Stimulated activated naive CD8-positive, alpha-beta T cell treated with anti-CD3 and anti-CD28 coated beads, Interleukin-15, Interleukin-2, amounts not matched to agents 100 ng/mL and 50 ng/mL, for 24 hours (primary cell): ENCODE results near the gene TAF5L.

Experiments
- H3K27ac Mint-ChIP-seq: one replicate; pipeline ENCODE4 v1.8.0; 2021; ENCODE audit warnings: mild to moderate bottlenecking, mixed read lengths
- H3K27me3 Mint-ChIP-seq: one replicate; pipeline ENCODE4 v1.8.0; 2021; ENCODE audit warnings: mixed read lengths
- H3K36me3 Mint-ChIP-seq: one replicate; pipeline ENCODE4 v1.8.0; 2021; ENCODE audit warnings: low read depth, mixed read lengths
- H3K4me1 Mint-ChIP-seq: one replicate; pipeline ENCODE4 v1.8.0; 2021; ENCODE audit warnings: low read depth, mixed read lengths
- H3K4me3 Mint-ChIP-seq: one replicate; pipeline ENCODE4 v1.8.0; 2021; ENCODE audit warnings: mild to moderate bottlenecking, mixed read lengths
- H3K9me3 Mint-ChIP-seq: one replicate; pipeline ENCODE4 v1.8.0; 2021; ENCODE audit warnings: mixed read lengths

The TAF5L gene

DNA sequence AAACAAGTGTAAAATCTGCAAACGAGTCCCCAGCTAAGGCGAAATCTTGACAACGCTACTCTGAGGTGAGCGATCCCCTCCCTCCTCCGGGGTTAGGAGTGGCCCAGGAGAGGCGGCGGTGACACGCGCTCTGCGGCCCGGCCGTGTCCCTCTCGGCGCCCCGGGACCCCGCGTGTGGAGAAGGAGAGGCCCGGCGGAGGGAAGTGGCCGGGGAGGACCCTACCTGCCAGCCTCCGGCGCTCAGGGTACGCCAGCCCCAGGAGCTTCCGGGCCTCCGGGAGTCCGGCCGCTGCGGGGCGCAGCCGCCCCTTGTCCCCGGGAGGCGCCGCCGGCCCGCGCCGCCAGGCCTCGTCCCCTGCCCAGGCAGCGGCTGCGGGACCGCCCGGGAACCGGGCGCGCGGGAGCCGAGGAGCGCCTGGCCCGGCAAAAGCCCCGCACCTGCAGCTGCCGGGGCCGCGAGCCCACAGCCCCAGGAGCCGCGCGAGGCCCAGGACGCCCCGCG is 68.0 kb downstream of the TAF5L start:
- no peaks in the 10 kb centered on the region for H3K9me3 Mint-ChIP-seq
- H3K27me3 Mint-ChIP-seq = no peaks in the 10 kb centered on the region
- peak overlapping the region; percentile 70 for H3K27ac Mint-ChIP-seq
- H3K4me1 Mint-ChIP-seq = peaks cover 43% of the 10 kb centered on the region
- H3K36me3 Mint-ChIP-seq = peaks cover 8% of the 10 kb centered on the region
- peak overlapping the region; percentile 92 for H3K4me3 Mint-ChIP-seq

DNA sequence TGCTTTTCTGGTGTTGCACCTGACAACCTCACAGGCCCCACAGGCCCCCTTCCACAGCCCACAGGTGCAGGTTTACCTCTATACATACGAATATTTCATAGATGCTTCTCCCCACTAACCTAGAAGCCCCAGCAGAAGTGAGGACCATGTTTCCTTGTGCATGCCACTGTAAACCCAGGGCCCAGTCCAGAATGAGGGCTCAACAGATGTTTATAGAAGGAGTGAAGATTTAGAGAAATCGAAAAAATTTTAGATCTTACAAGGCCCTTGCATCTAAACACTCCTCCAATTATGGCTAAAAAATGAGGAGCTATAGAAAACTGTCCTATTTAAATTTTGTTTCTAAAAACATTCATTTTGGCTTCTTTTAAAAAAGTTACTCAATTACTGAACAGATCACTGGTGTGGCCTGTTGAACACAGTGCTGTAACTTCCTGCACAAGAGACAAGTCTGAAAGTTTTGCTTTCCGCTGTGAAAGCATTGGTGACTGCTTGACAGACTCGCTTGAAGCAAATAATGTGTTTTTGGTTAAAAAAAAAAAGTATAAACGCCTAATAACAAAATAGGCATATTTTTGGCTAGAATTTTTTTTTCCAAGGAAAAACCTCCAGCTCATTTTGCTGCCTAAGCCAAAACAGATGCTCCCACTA is 68.6 kb downstream of the TAF5L start:
- Mint-ChIP-seq H3K9me3 (no peaks in the 10 kb centered on the region), H3K27me3 (no peaks in the 10 kb centered on the region), H3K4me3 (peak overlapping the region; percentile 92), H3K27ac (peak overlapping the region; percentile 70), H3K36me3 (peaks cover 8% of the 10 kb centered on the region), H3K4me1 (peaks cover 44% of the 10 kb centered on the region)

DNA sequence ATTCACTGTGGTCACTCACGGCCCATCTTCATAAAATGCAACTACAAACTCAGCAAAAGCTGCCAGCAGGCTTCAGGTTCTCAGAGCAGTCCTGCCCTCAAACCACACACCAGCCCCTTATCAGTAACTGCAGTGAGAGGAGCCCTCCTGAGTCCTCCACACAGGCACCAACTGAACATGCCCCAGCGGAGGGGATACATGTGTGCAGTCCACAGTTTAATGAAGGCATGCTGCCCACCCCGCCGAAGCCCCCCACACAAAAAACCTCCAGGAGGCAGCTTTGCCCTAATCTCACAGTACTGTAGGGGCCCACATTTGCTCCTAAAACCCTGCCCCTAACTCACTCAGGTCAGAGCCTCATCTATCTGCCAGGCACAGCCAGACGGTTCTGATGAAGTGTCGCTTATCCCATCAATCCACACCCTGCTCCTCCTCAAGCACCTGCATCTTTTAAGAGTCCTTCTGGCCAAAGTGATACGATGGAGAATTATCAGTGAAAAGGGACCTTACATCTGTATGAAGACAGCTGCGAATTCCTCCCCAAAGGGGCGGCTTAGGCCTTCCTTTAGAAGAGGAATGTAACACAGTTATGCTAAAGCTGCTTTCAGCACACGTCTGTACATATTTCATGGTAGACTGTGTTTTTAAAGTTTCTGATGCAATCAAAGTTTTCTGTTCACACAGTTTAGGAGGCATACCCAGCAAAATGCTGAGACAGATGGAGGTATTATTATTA is 70.9 kb downstream of the TAF5L start:
- Mint-ChIP-seq H3K27me3 (no peaks in the 10 kb centered on the region), H3K4me3 (no peak overlapping the region), H3K4me1 (peaks cover 54% of the 10 kb centered on the region), H3K27ac (no peak overlapping the region), H3K9me3 (no peaks in the 10 kb centered on the region), H3K36me3 (peaks cover 12% of the 10 kb centered on the region)

DNA sequence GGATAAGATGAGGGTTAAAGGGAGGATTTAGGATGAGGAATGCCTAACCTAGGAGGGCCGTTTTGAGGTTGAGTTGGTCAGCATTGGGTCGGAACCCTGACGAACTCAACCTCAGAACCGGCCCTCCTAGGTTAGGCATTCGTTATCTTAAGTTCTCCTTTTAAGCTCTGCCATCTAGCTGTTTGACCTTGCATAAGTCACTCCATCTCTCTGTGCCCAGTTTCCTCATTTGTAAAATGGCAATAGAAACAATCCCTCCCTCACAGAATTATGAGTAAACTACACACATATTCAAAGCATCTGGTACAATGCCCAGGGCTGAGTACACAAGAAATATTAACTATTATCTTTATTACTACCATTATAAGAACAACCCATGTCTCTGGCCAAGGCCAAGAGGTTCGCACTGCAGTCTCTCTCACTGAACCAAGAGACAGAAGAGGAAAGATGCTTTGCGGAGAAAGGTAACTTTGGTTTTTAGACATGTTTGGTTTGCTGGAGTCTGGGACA is 72.2 kb downstream of the TAF5L start:
- H3K36me3 Mint-ChIP-seq = peaks cover 15% of the 10 kb centered on the region
- H3K9me3 Mint-ChIP-seq = no peaks in the 10 kb centered on the region
- H3K4me1 Mint-ChIP-seq = peaks cover 45% of the 10 kb centered on the region
- no peaks in the 10 kb centered on the region for H3K27me3 Mint-ChIP-seq
- H3K27ac Mint-ChIP-seq = no peak overlapping the region
- H3K4me3 Mint-ChIP-seq = no peak overlapping the region

DNA sequence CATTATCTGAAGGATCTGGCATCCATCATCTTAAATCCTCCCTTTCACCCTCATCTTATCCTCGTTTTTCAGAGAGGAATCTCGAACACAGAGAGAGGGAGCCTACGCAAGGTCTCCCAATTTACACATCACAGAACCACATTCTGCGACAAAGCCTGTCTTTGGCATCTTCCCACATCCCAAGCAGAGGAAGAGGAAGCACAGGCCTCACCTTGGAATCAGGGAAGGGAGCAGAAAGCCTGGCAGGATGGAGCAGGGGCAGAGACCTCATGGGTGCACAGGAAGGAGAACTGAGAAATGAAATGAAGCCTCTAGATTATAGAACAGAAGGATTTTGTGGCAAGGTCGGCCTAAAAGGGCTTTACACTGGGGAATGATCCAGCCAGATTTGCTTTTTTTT is 73.2 kb downstream of the TAF5L start:
- Mint-ChIP-seq H3K27ac (peak overlapping the region; percentile 58), H3K4me1 (peaks cover 45% of the 10 kb centered on the region), H3K27me3 (no peaks in the 10 kb centered on the region), H3K36me3 (peaks cover 20% of the 10 kb centered on the region), H3K9me3 (no peaks in the 10 kb centered on the region), H3K4me3 (no peak overlapping the region)

DNA sequence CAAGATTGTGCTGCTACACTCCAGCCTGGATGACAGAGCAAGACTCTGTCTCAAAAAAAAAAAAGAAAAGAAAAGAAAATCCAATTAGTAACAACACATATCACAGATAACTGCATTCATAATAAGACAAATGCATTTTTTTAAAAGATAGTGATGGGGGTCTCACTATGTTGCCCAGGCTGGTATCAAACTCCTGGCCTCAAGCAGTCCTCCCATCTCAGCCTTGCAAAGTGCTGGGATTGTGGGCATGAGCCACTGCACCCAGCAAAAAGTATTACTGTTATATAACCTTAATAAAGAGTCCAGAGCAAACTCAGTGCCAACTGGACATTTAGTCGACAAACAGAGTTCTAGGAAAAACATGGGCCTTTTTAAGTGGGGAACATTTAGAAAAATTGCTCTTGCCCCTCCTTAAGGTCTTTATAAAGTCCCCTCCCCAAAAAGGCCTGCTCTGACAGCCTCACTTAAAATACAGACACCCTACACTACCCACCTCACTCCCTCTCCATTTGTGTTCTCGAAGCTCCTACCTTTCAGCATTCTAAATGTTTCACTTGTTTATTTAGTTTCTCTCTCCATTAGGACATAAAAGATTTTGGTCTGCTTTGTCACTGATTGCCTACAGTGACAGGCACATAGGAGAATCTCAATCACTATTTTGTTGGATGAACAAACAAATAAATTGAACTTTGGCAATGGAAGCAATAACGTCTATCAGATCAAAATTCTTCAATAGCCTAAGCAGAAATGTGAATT is 74.9 kb downstream of the TAF5L start:
- H3K36me3 Mint-ChIP-seq = peaks cover 29% of the 10 kb centered on the region
- H3K27me3 Mint-ChIP-seq = no peaks in the 10 kb centered on the region
- H3K4me1 Mint-ChIP-seq = peaks cover 27% of the 10 kb centered on the region
- H3K4me3 Mint-ChIP-seq = no peak overlapping the region
- no peak overlapping the region for H3K27ac Mint-ChIP-seq
- no peaks in the 10 kb centered on the region for H3K9me3 Mint-ChIP-seq

DNA sequence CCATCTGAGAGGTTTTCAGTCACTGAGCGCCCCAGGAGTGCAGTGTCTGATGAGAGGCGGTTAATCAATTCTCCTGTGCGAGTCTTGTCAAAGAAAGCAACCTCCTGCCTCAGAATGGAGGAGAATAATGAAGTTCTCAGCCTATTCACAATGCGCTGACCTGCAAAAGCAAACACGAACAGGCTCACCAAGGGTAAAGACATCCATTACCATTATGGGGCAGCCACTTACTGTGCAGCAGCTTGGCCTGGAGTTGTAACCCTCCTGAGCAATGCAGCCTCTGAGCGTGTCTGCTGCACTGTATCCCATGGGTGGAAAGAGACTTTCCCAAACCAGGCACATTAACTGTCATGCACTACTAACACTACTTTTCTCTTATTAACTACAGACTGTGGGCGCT is 78.4 kb downstream of the TAF5L start:
- H3K36me3 Mint-ChIP-seq = peaks cover 52% of the 10 kb centered on the region
- H3K9me3 Mint-ChIP-seq = no peaks in the 10 kb centered on the region
- H3K4me3 Mint-ChIP-seq = no peak overlapping the region
- no peaks in the 10 kb centered on the region for H3K27me3 Mint-ChIP-seq
- H3K4me1 Mint-ChIP-seq = peaks cover 32% of the 10 kb centered on the region
- H3K27ac Mint-ChIP-seq = no peak overlapping the region

DNA sequence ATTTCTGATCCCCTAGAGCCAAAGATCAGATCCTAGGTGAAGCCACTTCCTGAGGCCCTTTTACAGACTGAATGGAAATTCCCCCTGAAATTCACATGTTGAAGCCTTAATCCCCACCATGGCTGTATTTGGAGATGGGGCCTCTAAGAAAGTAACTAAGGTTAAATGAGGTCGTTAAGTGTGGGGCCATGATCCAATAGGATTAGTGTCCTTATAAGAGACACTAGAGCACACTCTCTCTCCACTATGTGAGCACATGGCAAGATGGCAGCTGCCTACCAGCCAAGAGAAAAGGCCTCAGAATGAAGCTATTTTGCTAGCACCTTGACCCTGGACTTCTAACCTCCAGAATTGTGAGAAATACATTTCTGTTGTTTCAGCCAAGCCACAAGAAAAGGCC is 81.3 kb downstream of the TAF5L start:
- H3K9me3 Mint-ChIP-seq = no peaks in the 10 kb centered on the region
- H3K27me3 Mint-ChIP-seq = no peaks in the 10 kb centered on the region
- H3K4me3 Mint-ChIP-seq = no peak overlapping the region
- peaks cover 67% of the 10 kb centered on the region for H3K36me3 Mint-ChIP-seq
- peak overlapping the region; percentile 67 for H3K27ac Mint-ChIP-seq
- peaks cover 31% of the 10 kb centered on the region for H3K4me1 Mint-ChIP-seq
